Measurements from ENCODE around the gene NOTCH3. TPM values are rescaled to one million over a fixed set of nuclear protein-coding genes. Genes with fewer than 3 reads are reported as not detected.

The NOTCH3 gene
- total RNA-seq, 1 donor: 51.8 TPM

DNA sequence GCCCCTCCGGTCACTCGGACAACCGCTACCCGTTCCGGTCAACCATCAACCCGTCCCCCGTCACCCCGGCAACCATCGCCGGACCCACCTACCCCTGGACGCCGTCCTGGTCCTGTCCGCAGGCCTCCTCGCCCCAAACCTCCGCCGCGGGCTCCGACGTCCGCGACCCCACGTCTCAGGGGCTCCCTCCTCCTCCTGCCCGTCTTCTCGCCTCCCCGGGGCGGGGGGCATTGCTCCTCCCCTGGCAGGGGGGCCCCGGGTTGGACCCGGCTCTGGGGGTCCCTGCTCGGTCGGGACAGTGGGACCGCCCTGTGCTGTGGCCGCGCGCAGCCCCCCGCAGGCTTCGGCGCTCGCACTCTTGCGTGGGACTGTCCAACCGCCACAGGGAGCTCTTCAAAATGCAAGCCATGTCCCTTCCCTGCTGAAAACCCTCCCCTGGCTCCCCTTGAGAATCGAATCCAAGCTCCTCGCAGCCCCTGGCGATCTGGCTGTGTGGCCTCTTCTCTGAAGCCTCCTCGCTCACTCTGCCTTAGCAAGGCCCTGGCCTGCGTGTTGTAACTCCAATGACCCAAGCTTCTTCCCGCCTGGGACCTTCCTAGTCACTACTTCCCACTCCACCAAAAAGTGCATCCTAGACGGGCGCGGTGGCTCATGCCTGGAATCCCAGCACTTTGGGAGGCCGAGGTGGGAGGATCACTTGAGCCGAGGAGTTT lies 23.0 kb upstream of the NOTCH3 start:
- Histone ChIP-seq H3K4me2 (ENCODE audit: insufficient read depth, low read length) (peak overlapping the region; percentile 83), H2AFZ (ENCODE audit: low read length) (peak overlapping the region; percentile 77), H4K20me1 (ENCODE audit: insufficient read depth, low read length) (no peaks in the 10 kb centered on the region), H3K9me3 (ENCODE audit: low read depth, low read length) (no peaks in the 10 kb centered on the region), H3K4me3 (ENCODE audit: insufficient read depth, low read length) (peak overlapping the region; percentile 82), H3K36me3 (ENCODE audit: insufficient read depth, low read length) (no peaks in the 10 kb centered on the region), H3K4me1 (ENCODE audit: insufficient read depth, low read length) (peaks cover 15% of the 10 kb centered on the region), H3K27ac (ENCODE audit: low read depth, low read length) (peak overlapping the region; percentile 89), H3K27me3 (ENCODE audit: insufficient read depth, low read length) (no peaks in the 10 kb centered on the region), H3K79me2 (ENCODE audit: insufficient read depth, low read length) (no peaks in the 10 kb centered on the region)
- peak; percentile 80 for DNase-seq (ENCODE audit: insufficient read length, low spot score, missing footprints)
- TF ChIP-seq, protein P1, sequence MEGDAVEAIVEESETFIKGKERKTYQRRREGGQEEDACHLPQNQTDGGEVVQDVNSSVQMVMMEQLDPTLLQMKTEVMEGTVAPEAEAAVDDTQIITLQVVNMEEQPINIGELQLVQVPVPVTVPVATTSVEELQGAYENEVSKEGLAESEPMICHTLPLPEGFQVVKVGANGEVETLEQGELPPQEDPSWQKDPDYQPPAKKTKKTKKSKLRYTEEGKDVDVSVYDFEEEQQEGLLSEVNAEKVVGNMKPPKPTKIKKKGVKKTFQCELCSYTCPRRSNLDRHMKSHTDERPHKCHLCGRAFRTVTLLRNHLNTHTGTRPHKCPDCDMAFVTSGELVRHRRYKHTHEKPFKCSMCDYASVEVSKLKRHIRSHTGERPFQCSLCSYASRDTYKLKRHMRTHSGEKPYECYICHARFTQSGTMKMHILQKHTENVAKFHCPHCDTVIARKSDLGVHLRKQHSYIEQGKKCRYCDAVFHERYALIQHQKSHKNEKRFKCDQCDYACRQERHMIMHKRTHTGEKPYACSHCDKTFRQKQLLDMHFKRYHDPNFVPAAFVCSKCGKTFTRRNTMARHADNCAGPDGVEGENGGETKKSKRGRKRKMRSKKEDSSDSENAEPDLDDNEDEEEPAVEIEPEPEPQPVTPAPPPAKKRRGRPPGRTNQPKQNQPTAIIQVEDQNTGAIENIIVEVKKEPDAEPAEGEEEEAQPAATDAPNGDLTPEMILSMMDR (IDR thresholded peaks at IDR 0.05; ENCODE audit: extremely low read depth, low read depth, low read length): no peak

DNA sequence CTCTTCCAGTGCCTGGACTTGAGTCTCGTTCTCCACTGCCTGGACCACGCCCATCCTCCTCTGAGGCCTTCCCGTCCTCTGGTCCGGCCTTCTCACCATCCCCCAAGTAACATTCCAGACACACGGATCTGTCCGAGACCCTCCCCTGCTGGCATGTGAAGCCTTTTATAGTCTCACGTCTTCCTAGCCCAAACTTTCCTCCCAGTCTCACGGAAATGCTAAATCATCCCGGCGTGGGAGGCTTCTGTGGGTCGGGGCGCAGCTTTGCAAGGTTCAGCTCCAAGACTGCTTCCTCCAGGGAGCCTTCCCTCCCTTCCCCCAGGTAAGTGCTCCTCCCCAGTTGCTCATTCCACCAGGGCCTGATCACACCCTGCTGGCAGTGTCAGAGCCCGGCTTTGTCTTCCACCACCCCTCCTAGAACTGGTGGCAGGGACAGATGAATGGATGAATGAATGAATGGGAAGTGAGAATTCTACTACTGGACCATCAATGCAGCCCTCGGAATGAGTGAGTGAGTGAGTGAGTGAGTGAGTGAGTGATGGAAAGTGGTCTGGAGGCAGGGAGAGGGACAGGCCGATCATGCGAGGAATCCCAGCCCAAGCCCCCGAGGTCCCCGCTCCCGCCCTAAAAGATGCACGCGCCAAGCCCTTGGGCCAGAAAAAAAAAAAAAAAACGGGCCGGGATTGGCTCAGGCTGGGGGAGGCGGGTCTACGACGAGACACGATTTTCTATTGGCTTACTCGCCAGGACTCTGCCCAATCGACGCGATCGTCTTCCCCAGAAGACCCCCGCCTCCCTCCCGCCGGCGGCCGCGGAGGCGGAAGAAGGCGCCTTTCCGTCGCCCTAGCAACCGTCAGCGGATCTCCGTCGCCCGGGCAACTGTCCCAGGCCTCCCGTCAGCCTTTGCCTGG lies 22.2 kb upstream of the NOTCH3 start:
- TF ChIP-seq, protein P1 (IDR thresholded peaks at IDR 0.05; ENCODE audit: extremely low read depth, low read depth, low read length): no peak
- no peaks in the 10 kb centered on the region for H3K36me3 ChIP-seq (ENCODE audit: insufficient read depth, low read length)

DNA sequence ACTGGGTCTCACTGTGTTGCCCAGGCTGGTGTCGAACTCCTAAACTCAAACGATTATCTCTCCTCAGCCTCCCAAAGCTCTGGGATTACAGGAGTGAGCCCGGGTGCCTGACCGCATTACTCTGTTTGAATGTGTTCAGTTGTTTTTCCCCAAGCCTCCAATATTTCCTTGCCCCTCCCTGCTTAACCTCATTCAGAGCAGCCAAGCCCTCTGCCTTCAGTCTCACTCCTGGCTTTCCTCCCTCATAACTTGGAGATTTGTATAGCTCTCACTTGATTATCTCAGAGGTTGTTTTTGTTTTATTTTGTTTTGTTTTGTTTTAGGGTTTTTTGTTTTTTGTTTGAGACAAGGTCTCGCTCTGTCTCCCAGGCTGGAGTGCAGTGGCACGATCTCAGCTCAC lies 20.0 kb upstream of the NOTCH3 start:
- H3K9me3 ChIP-seq (ENCODE audit: low read depth, low read length): no peaks in the 10 kb centered on the region
- H3K27ac ChIP-seq (ENCODE audit: low read depth, low read length): no peak overlapping the region
- peak; percentile 65 for DNase-seq (ENCODE audit: insufficient read length, low spot score, missing footprints)
- H3K4me3 ChIP-seq (ENCODE audit: insufficient read depth, low read length): no peak overlapping the region
- peaks cover 15% of the 10 kb centered on the region for H3K4me1 ChIP-seq (ENCODE audit: insufficient read depth, low read length)
- H3K36me3 ChIP-seq (ENCODE audit: insufficient read depth, low read length): no peaks in the 10 kb centered on the region
- H3K4me2 ChIP-seq (ENCODE audit: insufficient read depth, low read length): no peak overlapping the region
- no peak overlapping the region for H2AFZ ChIP-seq (ENCODE audit: low read length)
- no peaks in the 10 kb centered on the region for H4K20me1 ChIP-seq (ENCODE audit: insufficient read depth, low read length)
- TF ChIP-seq, protein P1 (IDR thresholded peaks at IDR 0.05; ENCODE audit: extremely low read depth, low read depth, low read length): no peak
- no peaks in the 10 kb centered on the region for H3K27me3 ChIP-seq (ENCODE audit: insufficient read depth, low read length)
- no peaks in the 10 kb centered on the region for H3K79me2 ChIP-seq (ENCODE audit: insufficient read depth, low read length)

More for the DNA sequence above, 22.2 kb upstream of the NOTCH3 start:
- peak overlapping the region; percentile 89 for H3K27ac ChIP-seq (ENCODE audit: low read depth, low read length)
- peak overlapping the region; percentile 80 for H2AFZ ChIP-seq (ENCODE audit: low read length)
- H3K9me3 ChIP-seq (ENCODE audit: low read depth, low read length): no peaks in the 10 kb centered on the region
- H3K79me2 ChIP-seq (ENCODE audit: insufficient read depth, low read length): no peaks in the 10 kb centered on the region
- peak overlapping the region; percentile 82 for H3K4me3 ChIP-seq (ENCODE audit: insufficient read depth, low read length)
- H3K4me2 ChIP-seq (ENCODE audit: insufficient read depth, low read length): peak overlapping the region; percentile 96
- H4K20me1 ChIP-seq (ENCODE audit: insufficient read depth, low read length): no peaks in the 10 kb centered on the region
- no peaks in the 10 kb centered on the region for H3K27me3 ChIP-seq (ENCODE audit: insufficient read depth, low read length)
- H3K4me1 ChIP-seq (ENCODE audit: insufficient read depth, low read length): peaks cover 15% of the 10 kb centered on the region
- DNase-seq (ENCODE audit: insufficient read length, low spot score, missing footprints): peak; percentile 100

DNA sequence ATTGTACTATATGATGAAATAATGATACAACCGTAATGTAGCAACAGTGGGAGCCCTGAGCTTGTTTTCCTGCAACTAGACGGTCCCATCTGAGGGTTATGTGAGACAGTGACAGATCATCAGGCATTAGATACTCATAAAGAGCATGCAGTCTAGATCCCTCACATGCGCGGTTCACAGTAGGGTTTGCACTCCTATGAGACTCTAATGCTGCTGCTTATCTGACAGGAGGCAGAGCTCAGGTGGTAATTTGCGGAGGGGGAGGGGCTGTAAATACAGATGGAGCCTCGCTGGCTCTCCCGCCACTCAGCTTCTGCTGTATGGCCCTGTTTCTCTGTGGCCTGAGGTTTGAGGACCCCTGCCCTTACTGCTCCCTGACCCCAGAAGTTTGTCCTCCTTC lies 17.7 kb upstream of the NOTCH3 start:
- no peak for DNase-seq (ENCODE audit: insufficient read length, low spot score, missing footprints)
- no peaks in the 10 kb centered on the region for H3K9me3 ChIP-seq (ENCODE audit: low read depth, low read length)
- no peaks in the 10 kb centered on the region for H3K79me2 ChIP-seq (ENCODE audit: insufficient read depth, low read length)
- no peak overlapping the region for H3K4me2 ChIP-seq (ENCODE audit: insufficient read depth, low read length)
- TF ChIP-seq, protein P1 (IDR thresholded peaks at IDR 0.05; ENCODE audit: extremely low read depth, low read depth, low read length): no peak
- no peak overlapping the region for H3K4me3 ChIP-seq (ENCODE audit: insufficient read depth, low read length)
- H2AFZ ChIP-seq (ENCODE audit: low read length): no peak overlapping the region
- no peaks in the 10 kb centered on the region for H4K20me1 ChIP-seq (ENCODE audit: insufficient read depth, low read length)
- no peaks in the 10 kb centered on the region for H3K36me3 ChIP-seq (ENCODE audit: insufficient read depth, low read length)
- peaks cover 17% of the 10 kb centered on the region for H3K4me1 ChIP-seq (ENCODE audit: insufficient read depth, low read length)
- H3K27ac ChIP-seq (ENCODE audit: low read depth, low read length): no peak overlapping the region
- no peaks in the 10 kb centered on the region for H3K27me3 ChIP-seq (ENCODE audit: insufficient read depth, low read length)

Data from osteoblast (primary cell).